HUES48 (cell line): ENCODE data around the gene ORAI3.
"Not testable (repeated sequence)": the region's sequence is repeated elsewhere in the genome, so short reads cannot be mapped to it uniquely, and the experiment has no call there.

ENCODE experiments used
- H3K27ac ChIP-seq: one replicate; pipeline ENCODE4 v1.7.0; 2013; ENCODE audit warnings: low read depth, low read length, inconsistent platforms
- H3K27me3 ChIP-seq: 2 replicates; pipeline ENCODE4 v1.6.1; 2013; ENCODE audit warnings: mild to moderate bottlenecking, low read length; ENCODE audit not compliant: control insufficient read depth, insufficient read depth
- H3K36me3 ChIP-seq: 2 replicates; pipeline ENCODE4 v1.6.1; 2013; ENCODE audit warnings: low read length; ENCODE audit not compliant: control insufficient read depth, insufficient read depth
- H3K4me1 ChIP-seq: 2 replicates; pipeline ENCODE4 v1.6.1; 2013; ENCODE audit warnings: mild to moderate bottlenecking, low read length; ENCODE audit not compliant: control insufficient read depth, insufficient read depth
- H3K4me3 ChIP-seq: 2 replicates; pipeline ENCODE4 v1.5.1; 2013; ENCODE audit warnings: mild to moderate bottlenecking, low read depth, low read length
- H3K9ac ChIP-seq: 2 replicates; pipeline ENCODE4 v1.6.1; 2013; ENCODE audit warnings: mild to moderate bottlenecking, low read depth, low read length, moderate library complexity
- H3K9me3 ChIP-seq: 2 replicates; pipeline ENCODE4 v1.6.1; 2013; ENCODE audit warnings: low read length; ENCODE audit not compliant: control insufficient read depth, insufficient read depth

The ORAI3 gene

DNA sequence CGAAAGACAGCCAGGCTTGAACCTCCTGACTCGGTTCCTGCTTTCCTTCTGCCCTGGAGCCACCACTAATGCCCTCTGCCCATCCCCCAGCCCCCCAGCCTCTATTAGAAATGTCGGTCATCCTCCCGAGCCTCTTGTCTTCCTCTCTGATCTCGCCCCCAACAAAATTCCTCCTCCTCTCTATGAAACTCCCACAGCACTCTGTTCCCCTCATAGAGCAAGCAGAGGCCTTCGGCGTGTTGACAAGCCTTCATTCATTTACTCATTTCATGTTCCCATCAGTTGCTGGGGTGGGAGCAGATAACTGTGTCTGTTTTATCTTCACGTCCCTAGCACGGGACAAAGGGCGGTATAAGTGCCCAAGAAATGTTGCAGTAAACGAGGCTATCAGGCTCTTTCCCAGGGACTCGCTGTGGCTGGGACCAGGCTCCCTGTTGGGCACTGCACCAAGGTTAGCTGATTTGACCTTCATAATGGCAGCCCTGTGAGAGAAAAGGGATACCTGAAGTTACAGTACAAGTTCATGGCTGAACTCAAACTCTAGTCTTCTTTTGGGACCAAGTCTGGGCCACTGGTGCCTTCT, 17.7 kb upstream of the ORAI3 start:
- Histone ChIP-seq H3K27ac (no peak overlapping the region), H3K36me3 (peaks cover 61% of the 10 kb centered on the region), H3K4me1 (no peaks in the 10 kb centered on the region), H3K4me3 (no peak overlapping the region), H3K27me3 (no peaks in the 10 kb centered on the region), H3K9me3 (no peaks in the 10 kb centered on the region), H3K9ac (no peak overlapping the region)

- Histone ChIP-seq H3K4me3 (no peak overlapping the region), H3K9ac (no peak overlapping the region), H3K4me1 (no peaks in the 10 kb centered on the region), H3K27me3 (no peaks in the 10 kb centered on the region), H3K27ac (no peak overlapping the region), H3K9me3 (no peaks in the 10 kb centered on the region), H3K36me3 (peaks cover 49% of the 10 kb centered on the region)
Measured at GRCh38 chr16:30934827-30935557, 13.9 kb upstream of the ORAI3 start.

DNA sequence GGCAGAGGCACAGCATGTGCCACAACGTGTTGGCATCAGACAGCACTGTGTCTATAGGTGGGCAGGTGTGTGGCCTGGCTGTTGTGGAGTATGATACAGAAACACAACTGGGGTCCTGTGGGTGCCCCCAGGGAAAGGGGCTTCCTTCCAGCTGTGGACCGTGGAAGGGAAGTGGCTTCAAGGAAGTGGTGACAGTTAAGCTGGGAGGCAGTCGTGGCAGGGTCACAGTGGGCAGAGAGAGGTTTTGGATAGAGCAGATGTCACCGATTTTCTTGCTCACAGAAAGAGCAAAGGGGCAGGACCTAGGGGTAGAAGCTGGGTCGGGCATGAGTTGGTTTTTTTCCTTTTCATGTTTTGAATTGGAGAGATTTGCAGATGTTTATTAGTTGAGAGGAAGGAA, 11.2 kb upstream of the ORAI3 start:
- H3K9ac ChIP-seq: no peak overlapping the region

GRCh38 chr16:30939571-30939970, 9.3 kb upstream of the ORAI3 start:
- H3K27me3 ChIP-seq, H3K4me3 ChIP-seq, H3K9ac ChIP-seq, H3K9me3 ChIP-seq, H3K27ac ChIP-seq: not testable (repeated sequence)
- Histone ChIP-seq H3K4me1 (peaks cover 11% of the 10 kb centered on the region), H3K36me3 (peaks cover 50% of the 10 kb centered on the region)

More for the DNA sequence above, 11.2 kb upstream of the ORAI3 start:
- Histone ChIP-seq H3K27me3 (no peaks in the 10 kb centered on the region), H3K4me1 (peaks cover 11% of the 10 kb centered on the region), H3K36me3 (peaks cover 37% of the 10 kb centered on the region), H3K4me3 (no peak overlapping the region), H3K27ac (no peak overlapping the region), H3K9me3 (no peaks in the 10 kb centered on the region)

DNA sequence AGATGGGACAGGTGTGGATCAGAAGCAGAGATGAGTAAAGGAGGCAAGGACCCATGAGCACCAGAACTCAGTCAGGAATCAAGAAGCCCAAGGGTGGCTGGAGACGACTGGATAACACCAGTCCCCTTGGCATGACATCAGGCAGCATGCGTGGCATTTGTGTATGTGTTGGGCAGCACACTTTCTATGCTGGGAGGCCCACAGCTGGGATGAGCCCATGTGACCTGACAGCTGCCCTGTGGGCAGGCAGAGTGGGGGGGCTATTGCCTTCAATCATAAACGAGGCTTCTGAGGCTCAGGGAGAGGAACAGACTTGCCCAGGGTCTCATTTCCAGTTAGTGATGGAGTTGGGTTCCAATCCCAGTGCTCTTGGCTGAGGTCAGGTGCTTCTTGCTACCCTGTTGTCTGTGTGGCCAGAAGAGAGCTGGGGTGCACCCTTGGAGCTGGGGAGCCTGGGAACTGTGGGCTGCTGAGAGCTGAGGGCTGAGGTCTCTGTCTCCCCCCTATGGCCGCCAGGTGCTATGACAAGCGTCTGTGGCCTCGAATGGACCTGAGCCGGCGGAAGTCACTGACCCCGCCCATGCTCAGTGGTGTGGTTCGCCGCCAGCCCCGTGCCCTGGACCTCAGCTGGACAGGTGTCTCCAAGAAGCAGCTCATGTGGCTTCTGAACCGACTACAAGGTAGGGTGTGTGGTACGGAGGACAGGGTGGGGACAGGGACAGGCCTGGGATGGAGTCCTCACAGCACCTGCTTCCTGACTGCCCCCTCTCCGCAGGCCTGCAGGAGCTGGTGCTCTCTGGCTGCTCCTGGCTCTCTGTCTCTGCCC, 7.1 kb upstream of the ORAI3 start:
- Histone ChIP-seq H3K9me3 (no peaks in the 10 kb centered on the region), H3K27me3 (no peaks in the 10 kb centered on the region), H3K4me1 (peaks cover 16% of the 10 kb centered on the region), H3K36me3 (peaks cover 55% of the 10 kb centered on the region), H3K9ac (no peak overlapping the region), H3K4me3 (no peak overlapping the region), H3K27ac (peak overlapping the region; percentile 91)

GRCh38 chr16:30942426-30942806, 6.5 kb upstream of the ORAI3 start:
- peak overlapping the region; percentile 91 for H3K27ac ChIP-seq
- no peak overlapping the region for H3K9ac ChIP-seq
- H3K4me1 ChIP-seq: peaks cover 21% of the 10 kb centered on the region
- peaks cover 50% of the 10 kb centered on the region for H3K36me3 ChIP-seq
- no peak overlapping the region for H3K4me3 ChIP-seq
- H3K27me3 ChIP-seq: no peaks in the 10 kb centered on the region
- no peaks in the 10 kb centered on the region for H3K9me3 ChIP-seq

GRCh38 chr16:30944352-30944751, 4.5 kb upstream of the ORAI3 start:
- Histone ChIP-seq H3K9ac (no peak overlapping the region), H3K27me3 (no peaks in the 10 kb centered on the region), H3K4me1 (peaks cover 21% of the 10 kb centered on the region), H3K4me3 (no peak overlapping the region), H3K9me3 (no peaks in the 10 kb centered on the region), H3K27ac (no peak overlapping the region), H3K36me3 (peaks cover 47% of the 10 kb centered on the region)

DNA sequence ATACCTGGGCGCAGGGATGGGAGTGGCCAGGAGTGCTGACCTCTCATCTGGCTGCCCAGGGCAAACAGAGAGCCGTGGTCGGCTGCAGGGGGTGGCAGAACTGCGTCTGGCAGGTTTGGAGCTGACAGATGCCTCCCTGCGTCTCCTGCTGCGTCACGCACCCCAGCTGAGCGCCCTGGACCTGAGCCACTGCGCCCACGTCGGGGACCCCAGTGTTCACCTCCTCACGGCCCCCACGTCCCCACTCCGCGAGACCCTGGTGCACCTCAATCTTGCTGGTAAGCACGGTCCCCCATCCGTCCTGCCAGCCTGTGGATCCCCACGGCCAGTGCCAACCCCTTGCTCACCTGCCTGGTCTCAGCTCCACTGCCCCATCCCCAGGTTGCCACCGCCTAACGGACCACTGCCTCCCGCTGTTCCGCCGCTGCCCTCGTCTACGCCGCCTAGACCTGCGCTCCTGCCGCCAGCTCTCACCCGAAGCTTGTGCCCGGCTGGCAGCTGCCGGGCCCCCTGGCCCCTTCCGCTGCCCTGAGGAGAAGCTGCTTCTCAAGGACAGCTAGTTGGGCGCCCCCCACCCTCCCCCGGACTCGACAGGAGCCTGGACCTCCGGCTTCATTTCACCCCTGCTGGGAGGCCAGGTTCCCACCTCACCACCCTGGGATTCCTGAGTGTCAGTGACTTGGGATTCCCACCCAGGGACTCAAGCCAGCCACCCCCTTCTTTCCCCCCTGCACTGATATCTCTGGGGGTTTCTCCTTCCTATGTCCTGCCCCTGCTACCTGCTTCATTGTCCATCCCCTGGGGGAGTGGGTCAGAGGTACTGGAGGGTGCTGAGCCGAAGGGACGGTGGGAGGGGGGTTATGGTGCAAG, 2.0 kb upstream of the ORAI3 start:
- Histone ChIP-seq H3K27ac (peak overlapping the region; percentile 98), H3K36me3 (peaks cover 40% of the 10 kb centered on the region)

GRCh38 chr16:30947541-30947858, 1.4 kb upstream of the ORAI3 start:
- Histone ChIP-seq H3K9ac (peak overlapping the region; percentile 66), H3K27me3 (no peaks in the 10 kb centered on the region), H3K4me3 (peak overlapping the region; percentile 68), H3K4me1 (peaks cover 22% of the 10 kb centered on the region), H3K36me3 (peaks cover 35% of the 10 kb centered on the region), H3K27ac (peak overlapping the region; percentile 98), H3K9me3 (no peaks in the 10 kb centered on the region)

More for the DNA sequence above, 2.0 kb upstream of the ORAI3 start:
- H3K9me3 ChIP-seq: no peaks in the 10 kb centered on the region
- H3K4me3 ChIP-seq: 0 out of 2 replicates have a peak overlapping the region, but pooled peaks have one; percentile 23
- 0 out of 2 replicates have a peak overlapping the region, but pooled peaks have one; percentile 21 for H3K9ac ChIP-seq
- peaks cover 28% of the 10 kb centered on the region for H3K4me1 ChIP-seq
- no peaks in the 10 kb centered on the region for H3K27me3 ChIP-seq

GRCh38 chr16:30947859-30948666, 805 bp upstream of the ORAI3 start:
- H3K9ac ChIP-seq: peak overlapping the region; percentile 82
- H3K27ac ChIP-seq: peak overlapping the region; percentile 98
- no peaks in the 10 kb centered on the region for H3K9me3 ChIP-seq

More at GRCh38 chr16:30947859-30948666, 805 bp upstream of the ORAI3 start:
- Histone ChIP-seq H3K4me1 (peaks cover 20% of the 10 kb centered on the region), H3K36me3 (peaks cover 29% of the 10 kb centered on the region), H3K27me3 (no peaks in the 10 kb centered on the region), H3K4me3 (peak overlapping the region; percentile 72)
